ENCODE data around the gene LSM12.
"Not testable (repeated sequence)": the region's sequence is repeated elsewhere in the genome, so short reads cannot be mapped to it uniquely, and the experiment has no call there.

LSM12 gene

DNA sequence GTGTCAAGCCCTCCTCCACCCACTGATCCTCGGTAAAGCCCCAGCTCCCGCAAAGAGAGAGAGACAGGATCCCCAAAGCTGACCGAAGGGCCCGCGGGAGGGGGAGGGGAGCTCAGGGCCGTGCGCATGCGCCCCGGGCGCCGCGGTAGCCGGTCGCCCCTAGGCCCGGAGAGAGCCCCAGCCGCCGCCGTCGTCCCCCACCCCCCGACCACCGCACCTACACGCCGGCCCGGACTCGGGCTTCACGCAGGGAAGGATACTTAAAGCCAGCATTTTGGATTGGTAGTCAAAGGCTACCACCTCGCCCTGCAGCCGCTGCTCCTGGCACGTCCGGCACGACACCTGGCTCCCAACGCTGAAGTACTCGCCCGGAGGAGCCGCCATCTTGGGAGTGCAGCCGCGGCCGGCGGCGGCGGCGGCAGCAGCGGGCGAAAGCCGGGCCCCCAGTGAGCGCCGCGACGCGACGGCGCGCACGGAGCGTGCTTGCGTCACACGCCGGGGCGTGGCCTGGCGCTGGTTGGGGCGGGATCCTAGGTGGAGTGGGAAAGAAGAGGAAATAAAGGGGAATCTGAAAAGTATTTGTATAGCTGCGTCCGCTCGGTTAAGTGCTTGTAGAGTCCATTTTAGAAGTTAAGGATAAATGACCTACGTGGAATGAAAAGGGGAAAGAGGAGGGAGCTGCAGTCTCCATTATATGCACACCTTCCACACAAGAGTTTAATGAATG lies at the start of gene LSM12:
TSS of gene LSM12 (minus strand) at position 468 of the 727 bp plus-strand sequence. CDS start at position 384, 84 bp downstream.
- FAIRE-seq (peak; percentile 86), DNase-seq (ENCODE audit: low spot score) (peak; percentile 95)

DNA sequence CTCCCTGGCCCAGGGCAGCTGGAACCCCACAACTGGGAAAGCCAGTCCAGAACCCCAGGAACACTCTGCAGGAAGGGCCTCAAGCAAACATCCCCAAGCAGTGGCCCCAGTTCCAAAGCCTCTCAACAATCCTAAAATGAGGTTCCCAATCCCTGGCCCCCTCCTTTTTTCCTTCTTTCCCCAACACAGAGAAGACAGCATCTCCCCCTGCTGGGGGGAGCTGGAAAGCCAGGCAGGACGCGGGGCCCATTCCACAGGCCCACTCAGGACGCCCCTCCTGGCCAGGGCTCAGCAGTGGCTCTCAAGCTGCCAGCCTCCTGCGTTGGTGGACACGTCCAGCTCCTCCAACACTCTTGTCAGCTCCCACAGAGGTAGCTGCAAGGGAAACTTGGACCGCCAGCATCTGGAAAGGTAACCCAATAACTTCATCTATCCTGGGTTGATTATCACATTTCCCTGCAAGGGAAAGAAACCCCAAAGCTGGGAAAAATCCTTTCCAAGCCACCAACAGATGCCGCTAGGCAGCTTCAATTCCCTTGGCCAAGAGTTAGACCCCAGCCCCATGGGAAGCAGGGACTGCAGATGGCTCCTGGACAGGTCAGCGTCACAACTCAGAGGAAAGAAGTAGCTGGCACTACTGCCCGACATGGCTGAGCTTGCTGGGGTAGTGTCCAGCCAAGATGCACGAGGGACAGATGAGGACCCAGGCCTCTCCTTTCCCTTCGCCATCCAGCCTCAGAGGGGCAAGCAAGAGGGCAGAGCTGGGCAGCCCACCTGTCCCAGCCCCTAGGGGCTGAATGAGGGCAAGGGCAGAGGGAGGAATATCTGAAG lies 49.3 kb upstream of the LSM12 start:
- DNase-seq (ENCODE audit: low spot score) (peak; percentile 52), FAIRE-seq (no peak)

DNA sequence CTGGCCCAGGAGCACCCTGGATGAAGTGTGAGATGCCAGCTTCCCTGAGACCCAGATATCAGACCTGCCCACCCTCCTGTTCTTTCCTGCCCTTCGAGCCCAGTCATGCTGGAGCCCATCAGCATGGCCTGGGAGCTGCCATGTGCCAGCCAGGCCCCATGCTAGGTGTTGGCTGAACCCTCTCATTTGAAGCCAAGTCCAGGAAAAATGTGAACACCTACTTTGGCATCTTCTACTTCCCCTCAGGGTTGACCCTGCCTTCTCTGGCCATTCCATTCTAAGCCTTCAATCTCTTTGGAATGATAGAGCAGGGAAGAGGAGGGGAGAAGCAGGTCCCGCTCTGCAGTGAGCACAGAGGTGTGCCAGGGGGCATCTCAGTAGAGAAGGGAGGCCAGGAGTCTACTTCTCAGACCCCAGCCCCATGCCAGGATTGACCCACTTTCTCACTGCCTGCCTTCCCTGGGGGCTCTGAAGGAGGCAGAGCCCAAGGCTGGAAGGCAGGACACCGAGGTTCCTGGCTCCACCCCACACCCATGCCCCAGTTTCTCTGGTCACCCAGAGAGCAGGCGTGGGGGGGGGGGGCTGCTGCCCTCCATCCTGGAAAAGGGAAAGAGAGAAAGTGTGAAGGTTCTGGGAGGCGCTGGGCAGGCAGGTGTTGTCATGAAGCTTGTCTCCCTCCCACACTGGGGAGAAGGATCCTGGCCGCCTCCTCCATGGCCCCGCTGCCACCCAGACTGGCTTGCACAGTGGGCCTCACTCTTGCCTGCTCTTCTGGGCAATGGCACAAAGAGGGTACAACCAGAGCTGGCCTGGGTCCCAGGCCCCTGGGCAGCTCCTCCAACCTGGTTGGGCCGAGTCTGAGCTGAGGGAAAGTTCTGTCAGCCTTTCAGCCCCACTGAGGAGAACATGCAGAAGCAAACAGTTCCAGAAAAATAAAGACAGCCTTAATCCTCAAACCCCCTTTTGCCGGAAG lies 47.7 kb upstream of the LSM12 start:
- DNase-seq (ENCODE audit: low spot score) = no peak

DNA sequence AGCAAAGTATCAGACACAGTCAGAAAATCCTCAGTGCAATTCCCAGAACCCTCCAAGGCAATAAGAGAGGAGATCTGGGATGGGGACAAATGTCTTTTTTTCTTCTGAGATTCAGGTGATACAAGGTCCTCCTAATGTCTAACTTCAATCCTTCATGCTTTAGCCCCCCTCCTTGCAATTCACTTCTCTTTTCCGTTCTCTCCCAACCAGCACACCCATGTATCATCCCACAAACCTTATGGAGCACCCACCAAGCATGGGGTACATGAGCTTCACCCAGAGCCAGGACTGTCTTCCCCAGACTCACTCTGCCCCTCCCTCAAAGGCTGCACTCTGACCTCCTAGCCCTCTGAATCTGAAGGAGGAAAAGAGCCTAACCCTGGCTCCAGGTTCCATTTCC lies 46.9 kb upstream of the LSM12 start:
- DNase-seq (ENCODE audit: low spot score) = no peak
- FAIRE-seq = no peak

More for the DNA sequence above, 47.7 kb upstream of the LSM12 start:
- no peak for FAIRE-seq

DNA sequence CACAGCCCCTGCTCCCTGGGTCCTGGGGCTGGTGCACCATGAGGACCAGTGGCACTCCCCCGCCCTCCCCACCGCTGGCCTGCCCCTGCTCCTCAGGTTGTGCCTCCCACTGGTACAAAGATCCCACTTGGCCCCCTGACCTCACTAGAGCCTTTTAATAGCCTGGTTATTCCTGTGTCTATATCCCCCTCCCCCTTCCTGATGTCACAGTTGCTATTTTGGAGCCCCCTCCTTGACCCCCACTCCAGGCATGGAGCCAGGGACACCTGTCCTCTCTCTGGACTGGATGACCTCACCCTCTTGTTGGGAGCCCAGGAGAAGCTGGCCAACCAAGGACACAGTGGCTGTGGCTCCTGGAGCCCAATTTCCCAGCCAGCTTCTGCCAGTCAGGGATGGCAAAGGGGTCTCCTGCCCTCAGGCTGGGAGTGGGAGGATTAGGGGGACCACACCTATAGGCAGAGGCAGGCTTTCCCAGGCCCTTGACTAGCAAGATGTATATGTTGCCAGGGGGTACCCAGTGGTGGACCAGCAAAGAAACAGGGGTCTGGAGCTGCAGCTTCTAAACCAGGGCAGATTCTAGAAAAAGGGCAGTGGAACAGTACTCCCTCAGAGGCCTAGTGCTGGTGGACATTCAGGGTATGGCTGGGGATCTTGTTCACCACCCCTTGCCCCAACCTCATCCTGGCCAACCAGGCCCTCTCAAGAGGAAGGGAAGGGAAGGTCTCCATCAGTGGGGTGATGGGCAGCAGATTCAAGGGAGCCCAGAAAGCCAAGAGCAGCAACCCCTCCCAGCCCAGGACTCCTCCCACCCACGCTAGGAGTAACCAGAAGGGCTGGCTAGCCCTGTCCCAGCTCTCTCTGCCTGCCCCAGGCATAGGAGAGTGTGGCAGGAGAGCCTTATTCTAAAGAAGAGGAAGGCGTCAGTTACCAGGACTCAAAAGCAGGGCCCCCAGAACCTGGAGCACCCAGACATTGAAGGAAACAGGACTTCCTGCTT lies 46.1 kb upstream of the LSM12 start:
- DNase-seq (ENCODE audit: low spot score) = no peak
- FAIRE-seq = no peak

DNA sequence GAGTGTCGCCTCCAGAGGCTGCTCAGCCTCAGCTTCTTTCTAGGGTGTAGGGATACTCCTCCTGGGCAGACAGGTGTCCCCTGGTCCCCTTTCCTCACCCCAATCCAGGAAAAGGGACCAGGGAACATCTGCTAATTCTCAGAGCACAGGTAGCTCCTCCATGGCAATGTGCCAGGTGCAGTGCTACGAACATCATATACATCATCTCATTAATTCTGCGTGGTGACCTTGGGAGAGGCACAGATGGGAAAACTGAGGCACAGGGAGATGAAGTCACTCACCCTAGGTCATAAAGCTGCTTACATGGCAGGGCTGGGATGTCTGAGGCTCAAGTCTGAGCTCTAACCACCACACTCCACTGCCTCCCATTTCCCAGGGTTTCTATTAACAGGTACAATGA lies 45.3 kb upstream of the LSM12 start:
- DNase-seq (ENCODE audit: low spot score) (no peak), FAIRE-seq (no peak)

DNA sequence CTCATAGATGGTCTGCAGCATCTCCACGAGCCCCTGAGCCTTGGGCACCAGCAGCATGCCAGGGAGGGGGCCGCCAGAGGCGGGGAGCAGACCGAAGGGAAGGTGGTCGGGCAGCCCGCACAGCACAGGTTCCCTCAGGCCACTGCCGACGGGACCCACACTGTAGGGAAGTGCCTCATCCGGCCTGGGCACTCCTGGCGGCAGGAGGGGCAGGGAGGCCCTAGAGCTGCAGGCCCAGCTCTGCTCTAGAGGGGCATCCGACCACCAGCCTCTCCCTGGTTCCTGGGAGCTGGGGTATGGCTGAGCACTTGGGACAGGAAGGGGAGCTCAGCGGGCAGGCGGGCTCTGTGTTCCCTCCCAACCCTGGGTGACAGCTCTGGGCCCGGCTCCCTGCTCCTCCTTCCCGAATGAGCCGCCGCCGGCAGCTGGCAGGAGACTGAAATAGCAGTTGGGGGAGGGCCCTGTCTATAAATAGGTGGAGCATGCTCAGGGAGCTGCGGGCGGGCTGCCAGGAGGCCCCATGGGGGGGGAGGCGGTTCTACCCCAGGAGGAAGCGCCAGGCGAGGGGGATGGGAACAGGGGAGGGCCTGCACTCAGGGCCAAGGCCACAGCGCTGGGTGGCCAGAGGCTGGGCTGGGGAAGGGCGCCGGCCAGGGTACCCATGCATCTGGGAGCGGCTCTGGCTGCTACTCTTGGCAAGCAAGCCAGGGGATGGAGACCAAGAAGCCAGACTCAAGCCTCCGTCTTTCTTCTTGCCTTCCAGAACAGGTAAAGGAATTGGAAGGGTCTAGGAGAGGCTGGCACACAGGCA lies 44.6 kb upstream of the LSM12 start:
- FAIRE-seq (peak; percentile 40), DNase-seq (ENCODE audit: low spot score) (peak; percentile 95)

DNA sequence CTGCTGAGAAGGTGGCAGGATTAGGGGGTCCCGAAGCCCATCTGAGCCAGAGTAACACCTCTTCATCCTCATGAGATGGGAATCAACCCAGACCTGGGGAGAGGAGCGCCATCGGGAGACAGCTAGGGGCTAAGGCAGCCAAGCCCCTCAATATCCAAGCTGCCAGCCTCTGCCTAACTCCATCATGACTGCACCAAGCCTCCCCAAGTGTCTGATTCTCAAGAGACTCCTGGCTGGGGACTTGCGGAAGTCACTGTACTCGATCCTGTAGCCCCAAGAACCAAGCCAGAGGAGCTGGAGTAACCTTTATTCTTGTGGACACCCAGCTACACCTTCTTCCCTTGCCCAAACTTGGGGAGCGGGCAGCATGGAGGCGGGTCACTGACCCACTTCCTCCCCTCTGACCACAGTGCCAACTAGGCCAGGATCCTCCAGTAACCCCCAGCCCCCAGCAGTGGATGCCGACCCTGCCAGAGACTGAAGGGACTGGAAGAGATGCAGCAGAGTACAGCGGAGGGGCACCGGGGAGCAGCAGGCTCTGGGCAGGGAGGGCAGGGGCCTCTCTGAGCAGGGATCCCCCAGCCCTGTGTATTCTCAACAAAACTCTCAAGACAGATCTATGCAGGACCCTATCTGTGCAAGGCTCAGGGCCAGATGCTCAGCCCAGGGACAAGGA lies 43.7 kb upstream of the LSM12 start:
- FAIRE-seq = no peak
- no peak for DNase-seq (ENCODE audit: low spot score)

DNA sequence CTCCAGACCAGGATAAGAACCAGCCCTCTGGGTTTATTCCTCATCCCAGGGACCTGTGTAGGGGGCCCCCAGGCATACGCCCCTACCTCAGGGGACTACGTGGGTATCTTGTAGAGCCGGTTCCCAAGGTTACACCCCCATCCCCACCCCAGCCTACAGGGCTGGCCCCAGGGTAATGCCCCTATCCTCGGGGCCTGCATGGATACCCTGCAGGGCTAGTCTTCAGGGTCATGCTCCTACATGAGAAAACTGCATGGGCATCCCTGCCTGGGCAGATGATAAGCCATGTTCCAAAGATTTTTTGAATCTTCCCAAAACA lies 42.8 kb upstream of the LSM12 start:
- FAIRE-seq (no peak), DNase-seq (ENCODE audit: low spot score) (no peak)

DNA sequence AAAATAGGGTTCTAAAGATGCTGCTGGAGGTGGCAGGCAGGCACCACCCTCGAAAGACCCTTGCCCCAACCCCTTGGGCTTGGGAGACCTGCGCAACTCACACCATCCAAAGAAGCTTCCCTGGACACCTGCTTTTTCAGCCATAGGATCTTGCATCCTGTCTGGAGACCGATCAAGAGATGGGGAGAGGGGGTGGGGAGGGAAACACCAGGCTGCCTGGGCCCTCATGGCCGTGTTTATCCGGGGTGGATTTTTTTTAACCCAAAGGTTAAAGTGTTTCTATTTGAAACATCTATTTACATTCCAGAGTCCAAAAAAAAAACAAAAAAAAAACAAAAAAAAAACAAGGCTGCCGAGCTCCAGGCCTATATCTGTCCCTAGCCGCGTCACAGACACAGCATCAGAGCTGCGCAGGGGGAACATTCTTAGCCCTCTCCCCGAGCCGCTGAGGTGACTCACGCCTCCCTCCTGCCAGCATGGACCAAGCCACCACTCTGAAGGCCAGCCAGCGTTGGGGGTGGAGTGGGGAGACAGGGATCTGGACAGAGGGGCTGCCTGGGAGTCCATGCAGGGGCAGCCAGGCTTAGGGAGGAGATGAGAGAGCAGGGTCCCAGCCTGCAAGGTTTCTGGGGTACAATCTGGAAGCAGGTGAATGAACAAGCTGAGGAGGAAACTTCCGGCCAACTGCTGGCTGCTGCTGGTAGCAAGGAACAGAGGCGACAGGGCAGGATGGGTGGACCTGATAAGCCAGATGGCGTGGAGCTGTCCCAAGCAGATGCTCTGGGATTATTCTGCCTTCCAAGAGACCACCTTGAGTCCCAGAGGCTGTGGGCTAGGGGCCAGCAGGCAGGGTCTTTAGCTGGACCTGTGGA lies 42.2 kb upstream of the LSM12 start:
- DNase-seq (ENCODE audit: low spot score) (peak; percentile 93), FAIRE-seq (peak; percentile 86)

DNA sequence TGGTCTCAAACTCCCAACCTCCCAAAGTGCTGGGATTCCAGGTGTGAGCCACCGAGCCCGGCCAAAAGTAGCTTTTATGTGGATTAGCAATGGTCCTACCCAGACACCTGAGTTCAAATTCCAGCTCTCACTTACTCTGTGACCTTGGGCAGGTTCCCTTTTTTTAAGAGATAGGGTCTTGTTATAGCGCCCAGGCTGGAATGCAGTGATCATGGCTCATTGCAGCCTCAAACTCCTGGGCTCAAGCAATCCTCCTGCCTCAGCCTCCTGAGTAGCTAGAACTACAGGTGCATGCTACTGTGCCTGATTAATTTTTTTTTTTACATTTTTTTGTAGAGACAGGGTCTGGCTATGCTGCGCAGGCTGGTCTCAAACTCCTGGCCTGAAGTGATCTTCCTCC lies 40.3 kb upstream of the LSM12 start:
- DNase-seq (ENCODE audit: low spot score) (no peak), FAIRE-seq (no peak)

DNA sequence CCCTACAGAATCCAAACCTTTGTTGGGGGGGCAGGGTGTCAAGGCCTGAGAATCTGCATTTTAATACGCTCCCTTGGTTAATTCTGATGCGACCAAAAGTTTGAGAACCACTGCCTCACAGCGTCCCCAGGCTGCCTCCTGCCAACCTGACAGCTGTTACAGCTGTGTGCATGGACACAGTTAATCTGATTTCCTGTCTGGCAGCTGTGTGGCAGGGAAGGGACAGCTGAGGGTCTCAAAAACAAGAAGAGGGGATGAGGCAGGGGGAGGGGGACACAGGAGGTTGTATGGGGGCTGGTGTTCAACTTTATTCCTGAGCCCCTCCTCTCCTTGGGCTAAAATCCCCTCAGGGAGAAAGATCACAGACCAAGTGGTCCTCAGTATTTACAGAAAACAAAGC lies 39.5 kb upstream of the LSM12 start:
- DNase-seq (ENCODE audit: low spot score) = no peak
- FAIRE-seq = no peak

DNA sequence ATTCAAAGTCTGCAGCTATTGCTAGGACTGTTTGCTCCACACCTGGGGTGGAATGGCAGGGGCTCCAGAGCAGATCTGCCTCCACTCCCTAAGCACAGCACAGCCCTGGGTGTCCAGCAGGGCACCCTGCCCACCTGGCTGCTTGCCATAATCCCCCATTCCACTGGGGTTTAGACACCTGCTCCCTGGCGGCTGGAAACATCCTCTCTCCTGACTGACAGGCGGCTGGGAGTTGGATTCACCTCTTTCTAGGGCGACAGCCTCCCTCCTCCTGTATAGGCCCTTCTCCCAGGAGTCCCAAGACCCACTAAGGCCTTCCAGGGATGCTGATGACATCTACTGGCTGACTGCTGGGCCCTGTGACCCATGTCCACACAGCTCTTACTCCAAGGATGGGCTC lies 39.0 kb upstream of the LSM12 start:
- FAIRE-seq = no peak
- no peak for DNase-seq (ENCODE audit: low spot score)

DNA sequence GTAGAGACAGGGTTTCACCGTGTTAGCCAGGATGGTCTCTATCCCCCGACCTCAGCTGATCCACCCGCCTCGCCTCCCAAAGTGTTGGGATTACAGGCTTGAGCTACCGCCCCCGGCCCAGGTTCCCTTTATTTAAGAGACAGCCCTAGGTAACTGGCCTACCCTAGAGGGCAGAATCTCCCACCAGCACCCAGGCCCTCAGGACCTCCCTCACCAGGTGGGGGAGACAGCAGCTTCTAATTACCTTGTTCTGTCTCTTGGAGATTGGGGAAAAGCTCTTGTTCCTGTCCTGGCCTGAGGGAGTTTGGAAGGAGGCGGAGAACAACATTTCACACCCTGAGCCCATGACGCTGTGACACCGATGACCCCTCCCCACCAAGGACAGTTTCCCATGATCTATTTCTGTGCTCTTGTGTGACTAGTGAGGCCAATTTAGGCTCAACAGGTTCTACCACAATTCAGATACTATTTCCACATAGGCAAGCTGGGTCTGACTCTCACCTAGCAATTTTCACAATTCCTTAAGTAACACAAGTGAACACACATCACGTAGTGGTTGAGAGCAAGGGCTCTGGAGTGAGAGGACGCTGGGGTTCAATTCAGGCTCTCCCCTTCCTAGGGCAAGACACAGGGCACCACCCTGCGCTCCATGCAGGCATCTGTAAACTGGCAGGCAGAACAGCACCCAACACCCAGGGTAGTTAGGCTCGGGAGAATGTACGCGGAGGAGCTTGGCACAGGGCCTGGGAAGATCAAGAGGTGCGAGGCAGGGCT lies 36.6 kb upstream of the LSM12 start:
- DNase-seq (ENCODE audit: low spot score) (no peak), FAIRE-seq (no peak)

DNA sequence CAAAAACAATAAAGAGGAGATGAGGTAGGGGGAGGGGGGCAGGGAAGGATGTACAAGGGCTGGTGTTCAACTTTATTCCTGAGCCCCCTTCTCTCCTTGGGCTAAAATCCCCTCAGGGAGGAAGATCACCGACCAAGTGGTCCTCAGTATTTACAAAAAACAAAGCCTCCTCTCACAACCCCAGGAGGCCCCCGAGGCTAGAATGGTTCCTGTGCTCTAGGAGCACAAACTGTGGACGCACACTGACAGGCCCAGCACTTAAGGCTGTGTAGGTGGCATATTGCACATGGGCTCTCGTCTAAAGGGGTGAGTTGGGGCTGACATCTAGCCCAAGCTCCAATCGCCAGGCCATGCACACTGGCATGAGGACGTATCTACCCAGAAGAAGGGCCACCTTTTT lies 35.4 kb upstream of the LSM12 start:
- not testable (repeated sequence) for DNase-seq (ENCODE audit: low spot score); FAIRE-seq

DNA sequence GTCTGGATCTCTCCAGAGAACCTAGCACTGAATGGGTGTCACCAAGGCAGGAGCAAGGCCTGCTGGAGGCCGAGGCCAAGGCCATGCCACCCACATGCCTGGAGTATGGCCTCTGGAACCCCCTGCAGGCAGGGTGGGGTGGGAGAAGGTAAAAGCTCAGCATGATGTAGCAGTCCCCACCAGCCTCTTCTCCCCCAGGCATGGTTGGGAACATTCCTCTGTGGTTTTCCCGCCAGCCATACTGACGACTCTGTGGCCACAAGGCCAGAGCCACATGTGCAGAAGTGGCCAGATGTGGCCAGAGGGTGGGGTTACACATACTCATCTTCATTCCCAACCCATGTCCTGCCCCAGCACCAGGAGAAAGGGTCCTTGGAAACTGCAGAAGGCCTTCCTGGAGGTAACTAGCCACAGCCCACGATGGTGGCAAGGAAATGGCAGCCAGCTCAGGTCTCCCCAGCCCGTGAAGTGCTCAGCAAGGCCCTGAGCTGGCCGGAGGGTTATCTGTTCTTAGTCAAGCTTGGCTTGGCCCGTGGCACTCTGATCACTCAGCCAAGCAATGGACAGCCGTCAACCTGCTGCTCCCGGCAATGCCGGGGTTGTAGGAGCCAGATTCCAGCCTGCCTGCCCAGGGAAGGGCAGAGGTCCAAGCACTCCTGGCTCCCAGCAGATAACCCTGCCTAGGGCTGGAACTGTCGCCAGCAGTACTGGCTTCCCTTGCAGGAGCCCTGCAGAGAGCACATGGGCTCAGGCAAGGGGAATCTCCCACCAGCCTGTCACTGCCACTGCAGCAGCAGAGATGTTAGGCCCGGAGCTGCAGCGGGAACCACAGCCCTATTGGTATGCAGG lies 30.9 kb upstream of the LSM12 start:
- FAIRE-seq = no peak
- DNase-seq (ENCODE audit: low spot score) = no peak

All from urothelium cell line (cell line).